Tibial nerve (tissue), 4 donors: ENCODE data around the gene FAM163B. TPM values are rescaled to one million over a fixed set of nuclear protein-coding genes. Genes with fewer than 3 reads are reported as not detected.

Experiments used
- DNase-seq, 2 donors: peaks; one replicate each; pipeline ENCODE4 v3.0.0-alpha.2; 2019; ENCODE audit warnings: low spot score in 2 of 2
- H3K27ac ChIP-seq, 4 donors: fragments of 200-600 bp; sonication (generic) in 3 of 4; one replicate each; pipeline ENCODE4 v1.5.1; 2017 to 2019; ENCODE audit warnings: mild to moderate bottlenecking in 1 of 4
- H3K27me3 ChIP-seq, 2 donors: fragments of 200-600 bp; sonication (generic) in 1 of 2; one replicate each; pipeline versions ENCODE4 v1.5.1 to v1.6.0; 2017 to 2019
- H3K36me3 ChIP-seq, 3 donors: fragments of 200-600 bp; sonication (generic); one replicate each; pipeline ENCODE4 v1.5.1; 2018 to 2019
- H3K4me1 ChIP-seq, 4 donors: fragments of 200-600 bp; sonication (generic) in 3 of 4; one replicate each; pipeline ENCODE4 v1.5.1; 2017 to 2019
- H3K4me3 ChIP-seq, 4 donors: fragments of 200-600 bp; sonication (generic) in 3 of 4; one replicate each; pipeline ENCODE4 v1.5.1; 2017 to 2019; ENCODE audit warnings: mild to moderate bottlenecking in 1 of 4, moderate library complexity in 1 of 4
- H3K9me3 ChIP-seq, 4 donors: fragments of 200-600 bp; sonication (generic) in 3 of 4; one replicate each; pipeline ENCODE4 v1.5.1; 2017 to 2019
- CTCF ChIP-seq, 5 experiments: fragments of 200-600 bp in 3 of 5; fragments of 450-650 bp in 2 of 5; sonication (generic) in 3 of 5; IDR thresholded peaks; one replicate each; pipeline ENCODE4 v1.5.1; 2016 to 2019; ENCODE audit warnings: antibody characterized with exemption in 5 of 5, mild to moderate bottlenecking in 3 of 5, moderate library complexity in 2 of 5
- EP300 ChIP-seq, 2 donors: sonication (generic); formaldehyde crosslinking; IDR thresholded peaks; one replicate each; pipeline ENCODE4 v1.6.1; 2017; ENCODE audit warnings: antibody characterized with exemption in 2 of 2, mild to moderate bottlenecking in 1 of 2
- POLR2A ChIP-seq, 2 donors: fragments of 450-650 bp; IDR thresholded peaks; one replicate each; pipeline ENCODE4 v1.6.1; 2017; ENCODE audit warnings: antibody characterized with exemption in 2 of 2, mild to moderate bottlenecking in 2 of 2, moderate library complexity in 2 of 2
- WGBS, 2 donors: methylation state at CpG; one replicate each; pipeline ENCODE4 v1.1.5; 2018; 5-methylcytosine and 5-hydroxymethylcytosine counted together
- total RNA-seq, 4 donors: library from RNA; depleted of rRNA; stranded (reverse); fragments of >200 nt; gene quantifications; one replicate each; pipeline ENCODE4 v1.1.0, GENCODE V29; 2016

The FAM163B gene
- total RNA-seq, 4 donors from 2014 or later, result 0.90 to 2.2 (median 1.0) TPM; not detected in 1

GRCh38 chr9:133654736-133655657 is 45.8 kb upstream of the FAM163B start:
- H3K27me3 ChIP-seq, result peaks cover 0 to 77% of the 10 kb centered on the region in 2 donors
- H3K4me3 ChIP-seq, result no peak overlapping the region
- H3K27ac ChIP-seq, result no peak overlapping the region
- H3K4me1 ChIP-seq, result peaks cover 0 to 24% (median 7%) of the 10 kb centered on the region in 4 donors
- no peaks in the 10 kb centered on the region for H3K9me3 ChIP-seq
- DNase-seq, result no peak
- 48 to 63% methylated on average over 19 to 35 of the region's 38 CpGs for WGBS, 2 donors
- TF ChIP-seq POLR2A (IDR thresholded peaks at IDR 0.05), result no peak
- no peak for TF ChIP-seq EP300 (IDR thresholded peaks at IDR 0.05)
- no peak for TF ChIP-seq CTCF (IDR thresholded peaks at IDR 0.05)
- no peaks in the 10 kb centered on the region for H3K36me3 ChIP-seq

DNA sequence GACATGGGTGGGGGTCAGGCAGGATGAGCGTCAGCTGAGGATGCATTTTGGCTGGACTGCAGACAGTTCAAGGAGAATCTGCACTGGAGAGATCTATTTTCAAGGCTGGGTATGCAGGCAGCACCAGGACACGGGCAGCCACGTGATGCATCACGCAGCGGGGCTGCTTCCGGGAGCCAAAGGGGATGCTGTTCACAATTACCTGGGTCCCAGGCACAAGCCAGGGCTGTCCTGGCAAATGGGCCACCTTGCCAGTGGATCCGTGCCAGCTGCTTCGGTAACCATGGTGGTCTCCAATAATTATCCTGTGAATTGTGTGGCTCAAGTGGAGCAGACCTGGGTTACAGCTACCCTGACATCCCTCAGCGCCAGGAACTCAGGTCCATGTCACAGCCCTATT is 44.4 kb upstream of the FAM163B start:
- Histone ChIP-seq H3K4me3 (no peak overlapping the region), H3K4me1 (peaks cover 0 to 12% (median 4%) of the 10 kb centered on the region in 4 donors), H3K9me3 (no peaks in the 10 kb centered on the region), H3K27me3 (peaks cover 0 to 69% of the 10 kb centered on the region in 2 donors), H3K27ac (no peak overlapping the region), H3K36me3 (no peaks in the 10 kb centered on the region)
- TF ChIP-seq CTCF (IDR thresholded peaks at IDR 0.05), result no peak
- TF ChIP-seq EP300 (IDR thresholded peaks at IDR 0.05), result no peak
- no peak for TF ChIP-seq POLR2A (IDR thresholded peaks at IDR 0.05)
- WGBS, 2 donors, result 58 to 65% methylated on average over 9 of the region's 9 CpGs
- no peak for DNase-seq

DNA sequence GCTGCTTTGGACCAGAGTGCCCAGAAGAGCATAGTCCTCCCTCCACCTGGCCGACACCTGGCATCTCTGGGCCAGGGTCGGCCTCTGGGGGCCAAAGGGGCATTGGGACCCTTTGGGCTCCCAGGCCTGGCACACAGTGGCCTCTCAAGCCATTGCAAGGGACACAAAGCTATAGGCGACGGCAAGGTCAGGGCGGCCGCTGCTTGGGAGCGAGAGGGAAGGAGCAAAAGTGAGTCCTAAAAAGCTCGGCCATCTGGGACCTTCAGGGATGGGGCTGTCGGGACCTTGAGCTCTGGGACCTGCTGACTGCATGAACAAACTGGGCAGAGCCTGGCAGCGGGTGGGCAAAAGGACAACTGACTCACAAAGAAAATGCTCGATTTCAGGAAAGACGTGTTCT is 40.8 kb upstream of the FAM163B start:
- Histone ChIP-seq H3K27ac (no peak overlapping the region), H3K9me3 (no peaks in the 10 kb centered on the region), H3K36me3 (no peaks in the 10 kb centered on the region), H3K27me3 (peaks cover 0 to 40% of the 10 kb centered on the region in 2 donors), H3K4me1 (no peaks in the 10 kb centered on the region), H3K4me3 (no peak overlapping the region)
- TF ChIP-seq POLR2A (IDR thresholded peaks at IDR 0.05) (no peak), CTCF (IDR thresholded peaks at IDR 0.05) (no peak), EP300 (IDR thresholded peaks at IDR 0.05) (no peak)
- WGBS, 2 donors, result 85 to 88% methylated on average over 12 of the region's 12 CpGs
- no peak for DNase-seq

GRCh38 chr9:133649194-133649593 is 40.0 kb upstream of the FAM163B start:
- no peak for TF ChIP-seq POLR2A (IDR thresholded peaks at IDR 0.05)
- TF ChIP-seq CTCF (IDR thresholded peaks at IDR 0.05), result no peak
- no peak for TF ChIP-seq EP300 (IDR thresholded peaks at IDR 0.05)
- H3K9me3 ChIP-seq, result no peaks in the 10 kb centered on the region
- no peak overlapping the region for H3K27ac ChIP-seq
- DNase-seq, result no peak
- 82 to 87% methylated on average over 7 of the region's 7 CpGs for WGBS, 2 donors
- no peak overlapping the region for H3K4me3 ChIP-seq
- no peaks in the 10 kb centered on the region for H3K4me1 ChIP-seq
- peaks cover 0 to 31% of the 10 kb centered on the region in 2 donors for H3K27me3 ChIP-seq
- H3K36me3 ChIP-seq, result no peaks in the 10 kb centered on the region

- Histone ChIP-seq H3K4me3 (no peak overlapping the region), H3K27ac (no peak overlapping the region), H3K36me3 (no peaks in the 10 kb centered on the region), H3K9me3 (no peaks in the 10 kb centered on the region), H3K4me1 (no peaks in the 10 kb centered on the region), H3K27me3 (peaks cover 0 to 24% of the 10 kb centered on the region in 2 donors)
- 80 to 84% methylated on average over 24 to 25 of the region's 25 CpGs for whole genome bisulfite sequencing, 2 donors
- DNase-seq, result no peak
- no peak for TF ChIP-seq EP300 (IDR thresholded peaks at IDR 0.05)
- TF ChIP-seq POLR2A (IDR thresholded peaks at IDR 0.05), result no peak
- TF ChIP-seq CTCF (IDR thresholded peaks at IDR 0.05), result no peak
Measured at GRCh38 chr9:133647765-133648469, 38.7 kb upstream of the FAM163B start.
